ENCODE measurements around the gene CCT7. TPM values are rescaled to one million over a fixed set of nuclear protein-coding genes. Genes with fewer than 3 reads are reported as not detected.
A peak's percentile ranks its signal among the peaks of the same experiment; 100 is the strongest.

The CCT7 gene
- total RNA-seq, 3 donors from 2014 or later (not counting 1 experiment from before 2014, with no cell fraction given), result 82.3 to 114 (median 112) TPM

DNA sequence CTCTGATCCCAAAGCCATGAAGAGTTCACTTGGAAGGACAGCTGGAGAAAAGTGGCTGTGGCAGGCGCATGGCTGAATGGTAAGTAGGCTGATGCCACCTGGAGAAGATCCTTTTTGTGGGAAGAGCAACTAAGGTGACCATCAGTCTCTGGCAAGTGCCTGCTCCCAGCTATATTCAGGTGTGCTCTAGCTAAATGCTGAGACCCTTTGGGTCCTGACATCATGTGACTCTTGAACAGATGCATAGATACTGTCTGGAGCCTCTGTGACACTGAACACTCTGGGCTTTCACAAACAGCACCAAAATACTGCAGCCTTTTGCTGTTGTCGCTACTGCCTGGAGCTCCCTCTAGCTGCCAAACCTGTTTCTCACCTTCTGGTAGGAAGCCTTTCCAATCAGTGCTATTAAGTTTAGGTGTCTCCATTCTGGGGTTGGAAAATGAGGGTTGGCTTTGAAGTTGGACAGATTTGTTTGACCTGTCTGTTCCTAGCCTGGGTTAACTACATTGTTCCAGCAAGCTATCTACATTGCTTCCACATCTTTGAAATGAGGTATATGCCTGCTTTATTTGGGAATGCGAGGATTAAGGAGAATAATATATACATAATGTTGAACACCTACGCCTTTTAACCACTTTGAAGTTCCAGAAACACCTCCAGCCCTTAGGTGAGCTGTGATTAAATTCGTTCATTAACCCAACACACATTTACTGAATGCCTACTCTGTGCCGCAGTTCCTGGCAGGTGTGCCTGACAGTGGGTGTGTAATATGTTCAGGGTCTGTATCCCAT lies 56.1 kb downstream of the CCT7 start:
- peaks cover 15 to 18% of the 10 kb centered on the region in 2 donors for H3K4me1 Mint-ChIP-seq
- intact Hi-C loops (cut with micrococcal nuclease), result loop anchor here (5.0 kb wide), 1 partner anchor 78 kb away; the partner anchor contains the start of gene SMYD5
- peaks cover 39% of the 10 kb centered on the region in 2 donors for H3K27me3 Mint-ChIP-seq (ENCODE audit: low read depth in 2 of 2)
- ATAC-seq (no peak), DNase-seq (peak in 1 of 2 donors; percentile 69)
- Histone ChIP-seq H3K27ac (ENCODE audit: low read length) (no peak overlapping the region), H3K4me3 (ENCODE audit: low read length) (no peak overlapping the region), H3K27me3 (ENCODE audit: control insufficient read depth, insufficient read depth, low read length) (peaks cover 48% of the 10 kb centered on the region), H3K9me3 (ENCODE audit: control insufficient read depth, insufficient read depth, low read length) (no peaks in the 10 kb centered on the region), H3K4me1 (ENCODE audit: control insufficient read depth, insufficient read depth, low read length) (peaks cover 30% of the 10 kb centered on the region), H3K36me3 (ENCODE audit: control insufficient read depth, insufficient read depth, low read length) (no peaks in the 10 kb centered on the region)
- TF ChIP-seq, protein P1, sequence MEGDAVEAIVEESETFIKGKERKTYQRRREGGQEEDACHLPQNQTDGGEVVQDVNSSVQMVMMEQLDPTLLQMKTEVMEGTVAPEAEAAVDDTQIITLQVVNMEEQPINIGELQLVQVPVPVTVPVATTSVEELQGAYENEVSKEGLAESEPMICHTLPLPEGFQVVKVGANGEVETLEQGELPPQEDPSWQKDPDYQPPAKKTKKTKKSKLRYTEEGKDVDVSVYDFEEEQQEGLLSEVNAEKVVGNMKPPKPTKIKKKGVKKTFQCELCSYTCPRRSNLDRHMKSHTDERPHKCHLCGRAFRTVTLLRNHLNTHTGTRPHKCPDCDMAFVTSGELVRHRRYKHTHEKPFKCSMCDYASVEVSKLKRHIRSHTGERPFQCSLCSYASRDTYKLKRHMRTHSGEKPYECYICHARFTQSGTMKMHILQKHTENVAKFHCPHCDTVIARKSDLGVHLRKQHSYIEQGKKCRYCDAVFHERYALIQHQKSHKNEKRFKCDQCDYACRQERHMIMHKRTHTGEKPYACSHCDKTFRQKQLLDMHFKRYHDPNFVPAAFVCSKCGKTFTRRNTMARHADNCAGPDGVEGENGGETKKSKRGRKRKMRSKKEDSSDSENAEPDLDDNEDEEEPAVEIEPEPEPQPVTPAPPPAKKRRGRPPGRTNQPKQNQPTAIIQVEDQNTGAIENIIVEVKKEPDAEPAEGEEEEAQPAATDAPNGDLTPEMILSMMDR (IDR thresholded peaks at IDR 0.05), result peak; percentile 59
- H3K27ac Mint-ChIP-seq, result peak overlapping the region in 1 of 2 donors; percentile 59
- no peaks in the 10 kb centered on the region for H3K36me3 Mint-ChIP-seq
- WGBS (ENCODE audit: insufficient coverage), result 61% methylated on average over 3 of the region's 6 CpGs
- H3K9me3 Mint-ChIP-seq, result no peaks in the 10 kb centered on the region
- no peak overlapping the region for H3K4me3 Mint-ChIP-seq

DNA sequence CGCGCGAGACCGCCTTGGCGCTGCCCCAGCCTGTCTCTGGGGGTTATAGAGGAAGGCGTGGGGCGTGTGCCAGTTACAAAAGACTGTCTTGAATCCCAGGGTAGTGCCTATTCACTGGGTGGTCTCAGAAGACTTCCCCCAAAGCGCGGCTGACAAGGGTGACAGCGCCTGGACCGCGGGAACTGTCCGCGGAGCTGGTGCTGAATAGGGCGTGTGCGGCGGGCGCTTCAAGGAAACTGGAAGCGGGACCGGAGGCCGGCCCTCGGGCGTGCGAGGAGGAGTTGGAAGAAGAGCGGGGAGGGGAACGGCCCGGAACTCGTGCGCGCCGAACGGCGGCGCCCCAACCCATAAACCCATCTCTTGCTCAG lies 57.0 kb downstream of the CCT7 start:
- 4% methylated on average over 34 of the region's 34 CpGs for WGBS (ENCODE audit: insufficient coverage)
- ATAC-seq (peak in 2 of 3 donors; percentile 23 to 32), DNase-seq (peak; percentile 54 to 79)
- H3K36me3 Mint-ChIP-seq, result no peaks in the 10 kb centered on the region
- no peaks in the 10 kb centered on the region for H3K9me3 ChIP-seq (ENCODE audit: control insufficient read depth, insufficient read depth, low read length)
- H3K27me3 ChIP-seq (ENCODE audit: control insufficient read depth, insufficient read depth, low read length), result peaks cover 56% of the 10 kb centered on the region
- H3K27ac ChIP-seq (ENCODE audit: low read length), result no peak overlapping the region
- intact Hi-C loops (cut with micrococcal nuclease), result loop anchor here (5.0 kb wide), 1 partner anchor 79 kb away; the partner anchor contains the start of gene SMYD5
- H3K27me3 Mint-ChIP-seq (ENCODE audit: low read depth in 2 of 2), result peaks cover 47% of the 10 kb centered on the region in 2 donors
- H3K4me3 Mint-ChIP-seq, result peak overlapping the region; percentile 76
- H3K4me1 Mint-ChIP-seq, result peaks cover 7 to 10% of the 10 kb centered on the region in 2 donors
- H3K27ac Mint-ChIP-seq, result peak overlapping the region in 1 of 2 donors; percentile 59
- TF ChIP-seq, protein P1 (IDR thresholded peaks at IDR 0.05), result no peak
- H3K4me3 ChIP-seq (ENCODE audit: low read length), result no peak overlapping the region
- no peaks in the 10 kb centered on the region for H3K36me3 ChIP-seq (ENCODE audit: control insufficient read depth, insufficient read depth, low read length)
- H3K4me1 ChIP-seq (ENCODE audit: control insufficient read depth, insufficient read depth, low read length), result peaks cover 26% of the 10 kb centered on the region
- no peaks in the 10 kb centered on the region for H3K9me3 Mint-ChIP-seq

DNA sequence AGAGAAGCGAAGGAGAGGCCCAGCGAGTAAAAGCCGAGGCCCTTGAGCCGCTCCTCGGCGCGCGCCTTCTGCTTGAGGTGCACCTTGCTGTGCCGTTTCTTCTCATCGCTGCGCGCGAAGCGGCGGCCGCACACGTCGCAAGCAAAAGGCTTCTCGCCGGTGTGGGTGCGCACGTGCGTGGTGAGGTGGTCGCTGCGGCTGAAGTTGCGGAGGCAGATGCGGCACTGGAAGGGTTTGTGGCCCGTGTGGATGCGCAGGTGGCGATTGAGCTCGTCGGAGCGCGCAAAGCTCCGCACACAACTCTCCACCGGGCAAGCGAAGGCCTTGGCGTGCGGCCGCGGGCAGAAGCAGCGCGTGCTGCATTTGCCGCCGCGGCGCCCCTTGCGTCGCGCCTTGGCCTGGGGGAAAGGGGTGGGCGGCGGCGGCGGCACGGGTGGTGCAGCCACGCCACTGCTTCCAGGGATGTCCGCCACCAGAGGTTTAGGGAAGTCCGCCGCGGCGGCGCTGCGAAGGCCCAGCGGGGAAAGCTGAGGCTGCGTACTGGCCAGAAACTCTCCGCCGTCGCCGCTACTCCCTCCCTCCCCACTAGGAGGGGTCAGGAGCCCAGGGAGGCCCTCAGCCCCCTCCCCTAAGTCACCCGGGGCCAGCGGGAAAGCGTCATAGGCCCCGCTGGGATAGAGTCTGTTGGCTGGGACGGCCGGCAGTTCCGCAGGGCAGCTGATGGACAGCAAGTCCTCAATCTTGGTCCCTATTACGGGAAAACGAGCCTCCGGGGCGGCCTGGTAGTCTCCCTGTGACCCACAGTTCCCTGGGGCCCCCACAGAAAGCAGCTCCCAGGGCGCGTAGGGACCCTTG lies 57.6 kb downstream of the CCT7 start:
- WGBS (ENCODE audit: insufficient coverage), result 5% methylated on average over 82 of the region's 82 CpGs
- intact Hi-C loops (cut with micrococcal nuclease), result loop anchor here (2.0 to 5.0 kb wide), 2 partner anchors 79 to 93 kb away; partner anchors contain the start of genes ALMS1 and SMYD5
- H3K4me3 ChIP-seq (ENCODE audit: low read length), result no peak overlapping the region

More for the DNA sequence above, 57.6 kb downstream of the CCT7 start:
- no peaks in the 10 kb centered on the region for H3K9me3 ChIP-seq (ENCODE audit: control insufficient read depth, insufficient read depth, low read length)
- TF ChIP-seq, protein P1 (IDR thresholded peaks at IDR 0.05), result no peak
- H3K27ac ChIP-seq (ENCODE audit: low read length), result no peak overlapping the region
- DNase-seq (no peak), ATAC-seq (peak in 1 of 3 donors; percentile 4)
- peaks cover 57% of the 10 kb centered on the region for H3K27me3 ChIP-seq (ENCODE audit: control insufficient read depth, insufficient read depth, low read length)
- H3K4me1 ChIP-seq (ENCODE audit: control insufficient read depth, insufficient read depth, low read length), result peaks cover 26% of the 10 kb centered on the region
- H3K4me3 Mint-ChIP-seq, result peak overlapping the region; percentile 76
- peaks cover 7 to 8% of the 10 kb centered on the region in 2 donors for H3K4me1 Mint-ChIP-seq
- no peaks in the 10 kb centered on the region for H3K9me3 Mint-ChIP-seq
- peaks cover 53% of the 10 kb centered on the region in 2 donors for H3K27me3 Mint-ChIP-seq (ENCODE audit: low read depth in 2 of 2)
- H3K27ac Mint-ChIP-seq, result peak overlapping the region in 1 of 2 donors; percentile 59
- no peaks in the 10 kb centered on the region for H3K36me3 Mint-ChIP-seq
- no peaks in the 10 kb centered on the region for H3K36me3 ChIP-seq (ENCODE audit: control insufficient read depth, insufficient read depth, low read length)

Measured in natural killer cell (primary cell).